CD1c-positive myeloid dendritic cell (primary cell): ENCODE measurements around the gene LHB.

ENCODE experiments used
- DNase-seq: peaks from one replicate; pipeline ENCODE4 v3.0.0-alpha.2; 2016; ENCODE audit errors: extremely low spot score

Gene LHB

GRCh38 chr19:49010453-49010852 is 6.4 kb downstream of the LHB start:
- no peak for DNase-seq

- no peak for DNase-seq
Observed at GRCh38 chr19:49009828-49010227, 7.1 kb downstream of the LHB start.

- no peak for DNase-seq
Observed at GRCh38 chr19:49006905-49007304, 10.0 kb downstream of the LHB start.

GRCh38 chr19:49004964-49005614 is 11.8 kb downstream of the LHB start:
- DNase-seq = no peak

GRCh38 chr19:49004133-49004532 is 12.8 kb downstream of the LHB start:
- no peak for DNase-seq

- DNase-seq = peak; percentile 71
Observed at GRCh38 chr19:48999481-49000325, 17.2 kb downstream of the LHB start.

GRCh38 chr19:48997972-48998371 is 18.9 kb downstream of the LHB start:
- DNase-seq = peak; percentile 56

- no peak for DNase-seq
Observed at GRCh38 chr19:48994035-48994386, 22.9 kb downstream of the LHB start.

GRCh38 chr19:48993175-48994034 is 23.5 kb downstream of the LHB start, which contains the start of the genes GYS1 and RUVBL2:
Gene GYS1 (minus strand): TSS chr19:48993309. CDS start chr19:48993112, 197 bp downstream.
Gene RUVBL2 (plus strand): TSS chr19:48993887. CDS start chr19:48993912, 25 bp downstream.
- DNase-seq = peak; percentile 100

- DNase-seq = no peak
Observed at GRCh38 chr19:48992581-48993174, 24.2 kb downstream of the LHB start.

- DNase-seq = peak; percentile 69
Observed at GRCh38 chr19:48991873-48992580, 24.9 kb downstream of the LHB start.

GRCh38 chr19:48991011-48991609 is 25.8 kb downstream of the LHB start:
- DNase-seq = no peak

- DNase-seq = no peak
Observed at GRCh38 chr19:48990400-48990799, 26.5 kb downstream of the LHB start.

- DNase-seq = no peak
Observed at GRCh38 chr19:48989701-48990291, 27.1 kb downstream of the LHB start.

- no peak for DNase-seq
Observed at GRCh38 chr19:48988860-48989259, 28.0 kb downstream of the LHB start.

GRCh38 chr19:48988286-48988685 is 28.6 kb downstream of the LHB start:
- no peak for DNase-seq

GRCh38 chr19:48987323-48987722 is 29.6 kb downstream of the LHB start:
- DNase-seq = no peak

GRCh38 chr19:48986211-48986610 is 30.7 kb downstream of the LHB start:
- no peak for DNase-seq

- no peak for DNase-seq
Observed at GRCh38 chr19:48985711-48986110, 31.2 kb downstream of the LHB start.

GRCh38 chr19:48982280-48982679 is 34.6 kb downstream of the LHB start:
- DNase-seq = no peak
